ENCODE results near the gene C22orf42.

GRCh38 chr22:32127904-32128303 is 31.2 kb downstream of the C22orf42 start:
- TF ChIP-seq EZH2 (IDR thresholded peaks at IDR 0.05; ENCODE audit: borderline replicate concordance, low read length) = no peak
- no peak for TF ChIP-seq CTCF (IDR thresholded peaks at IDR 0.05; ENCODE audit: low read length)
